ENCODE data around the gene NAA38. TPM values are rescaled to one million over a fixed set of nuclear protein-coding genes. Genes with fewer than 3 reads are reported as not detected.
"Not testable (repeated sequence)": the region's sequence is repeated elsewhere in the genome, so short reads cannot be mapped to it uniquely, and the experiment has no call there.

NAA38 gene
- total RNA-seq, 2 experiments from 2014 or later: 62.9 to 65.3 TPM

- ChIA-PET CTCF (interaction anchor here (0.7 to 2.5 kb wide), 8 partner anchors 8 to 217 kb away, joined by 3 to 12 read pairs (median 4); partner anchors contain the start of genes KDM6B and WRAP53), POLR2A (no interaction called here)
Observed at GRCh38 chr17:7824021-7824924, 33.1 kb downstream of the NAA38 start.

- CTCF ChIA-PET: interaction anchor here (0.6 to 2.5 kb wide), 18 partner anchors 7 to 217 kb away, joined by 3 to 17 read pairs (median 4); partner anchors contain the start of genes KDM6B, NAA38 and WRAP53
- POLR2A ChIA-PET: interaction anchor here (0.5 kb wide), 1 partner anchor 110 kb away, joined by 4 read pairs; no protein-coding TSS in a partner anchor
Observed at GRCh38 chr17:7823581-7824001, 33.8 kb downstream of the NAA38 start.

GRCh38 chr17:7822126-7822525 lies 35.2 kb downstream of the NAA38 start:
- POLR2A ChIA-PET: no interaction called here
- CTCF ChIA-PET: interaction anchor here (0.6 to 2.5 kb wide), 10 partner anchors 9 to 225 kb away, joined by 3 to 17 read pairs (median 3); partner anchors contain the start of genes KDM6B and NAA38

GRCh38 chr17:7820231-7820630 lies 37.1 kb downstream of the NAA38 start:
- POLR2A ChIA-PET: no interaction called here
- CTCF ChIA-PET: interaction anchor here (0.9 kb wide), 1 partner anchor 77 kb away, joined by 5 read pairs; no protein-coding TSS in a partner anchor

GRCh38 chr17:7818746-7819645 lies 38.4 kb downstream of the NAA38 start:
- CTCF ChIA-PET: no interaction called here
- POLR2A ChIA-PET: no interaction called here

DNA sequence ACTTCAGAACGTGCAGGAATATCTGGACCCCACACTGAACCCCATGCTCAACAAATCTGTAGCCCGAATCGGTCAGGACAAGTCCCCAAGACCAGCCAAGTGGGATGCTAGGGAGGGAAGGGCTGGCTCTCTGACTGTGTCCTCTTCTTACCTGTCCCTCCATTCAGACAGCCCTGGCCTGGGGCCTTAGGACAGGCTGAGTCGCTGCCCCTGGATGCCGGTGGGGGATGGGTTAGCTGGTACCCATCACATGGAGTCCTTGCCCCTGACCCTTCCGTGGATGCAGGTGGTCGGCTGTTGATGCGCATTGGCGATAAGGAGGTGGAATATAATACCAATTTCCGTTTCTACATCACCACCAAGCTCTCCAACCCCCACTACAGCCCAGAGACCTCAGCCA lies 39.3 kb downstream of the NAA38 start:
- ChIA-PET POLR2A (no interaction called here), CTCF (interaction anchor here (1.3 kb wide), 1 partner anchor 33 kb away, joined by 3 read pairs; no protein-coding TSS in a partner anchor)

DNA sequence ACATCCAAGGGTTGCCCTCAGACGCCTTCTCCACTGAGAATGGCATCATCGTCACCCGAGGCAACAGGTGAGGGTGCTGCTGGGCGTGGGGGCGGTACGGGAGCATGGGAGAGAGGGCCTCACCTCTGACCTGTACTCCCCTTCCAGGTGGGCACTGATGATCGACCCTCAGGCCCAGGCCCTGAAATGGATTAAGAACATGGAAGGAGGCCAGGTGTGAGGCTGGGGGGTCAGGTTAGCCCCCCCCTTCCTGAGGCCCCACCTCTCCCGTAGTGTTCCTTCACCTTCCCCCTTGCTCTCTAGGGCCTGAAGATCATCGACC lies 39.8 kb downstream of the NAA38 start:
- ChIA-PET CTCF (interaction anchor here (1.3 kb wide), 1 partner anchor 34 kb away, joined by 3 read pairs; no protein-coding TSS in a partner anchor), POLR2A (no interaction called here)

DNA sequence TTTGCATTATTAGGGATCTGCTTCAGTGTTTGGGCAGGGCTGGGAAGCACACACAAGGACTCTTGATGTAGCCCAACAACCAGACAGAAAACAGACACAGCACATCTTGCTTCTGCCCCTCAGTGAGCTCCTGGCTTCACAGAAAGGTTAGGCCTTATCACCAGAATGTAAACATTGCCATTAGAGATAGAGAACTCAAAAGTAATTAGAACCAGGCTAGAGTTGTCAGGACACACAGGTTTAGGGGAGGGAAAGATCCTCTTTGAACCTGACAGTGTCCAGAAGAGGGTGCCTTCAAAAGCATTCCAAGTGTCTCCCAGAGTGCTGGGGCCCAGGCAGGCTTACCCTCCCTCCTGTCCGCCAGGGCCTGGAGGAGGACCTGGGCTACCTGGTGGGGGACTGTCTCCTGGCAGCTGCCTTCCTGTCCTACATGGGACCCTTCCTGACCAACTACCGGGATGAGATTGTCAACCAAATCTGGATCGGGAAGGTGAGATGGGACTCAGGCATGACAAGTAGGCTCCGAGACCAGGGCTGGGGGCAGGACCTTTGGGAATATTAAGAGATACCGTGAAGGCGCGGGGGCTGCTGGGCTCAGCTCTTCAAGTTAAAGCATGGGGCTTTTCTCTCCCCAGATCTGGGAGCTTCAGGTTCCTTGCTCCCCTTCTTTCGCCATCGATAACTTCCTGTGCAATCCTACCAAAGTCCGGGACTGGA lies 40.3 kb downstream of the NAA38 start:
- ChIA-PET CTCF (interaction anchor here (0.8 to 1.3 kb wide), 2 partner anchors 18 to 34 kb away, joined by 3 read pairs; no protein-coding TSS in a partner anchor), POLR2A (no interaction called here)

GRCh38 chr17:7814969-7815368 lies 42.4 kb downstream of the NAA38 start:
- CTCF ChIA-PET: no interaction called here
- POLR2A ChIA-PET: no interaction called here

GRCh38 chr17:7811251-7811650 lies 46.1 kb downstream of the NAA38 start:
- CTCF ChIA-PET: interaction anchor here (1.1 kb wide), 1 partner anchor 12 kb away, joined by 3 read pairs; no protein-coding TSS in a partner anchor
- POLR2A ChIA-PET: no interaction called here

DNA sequence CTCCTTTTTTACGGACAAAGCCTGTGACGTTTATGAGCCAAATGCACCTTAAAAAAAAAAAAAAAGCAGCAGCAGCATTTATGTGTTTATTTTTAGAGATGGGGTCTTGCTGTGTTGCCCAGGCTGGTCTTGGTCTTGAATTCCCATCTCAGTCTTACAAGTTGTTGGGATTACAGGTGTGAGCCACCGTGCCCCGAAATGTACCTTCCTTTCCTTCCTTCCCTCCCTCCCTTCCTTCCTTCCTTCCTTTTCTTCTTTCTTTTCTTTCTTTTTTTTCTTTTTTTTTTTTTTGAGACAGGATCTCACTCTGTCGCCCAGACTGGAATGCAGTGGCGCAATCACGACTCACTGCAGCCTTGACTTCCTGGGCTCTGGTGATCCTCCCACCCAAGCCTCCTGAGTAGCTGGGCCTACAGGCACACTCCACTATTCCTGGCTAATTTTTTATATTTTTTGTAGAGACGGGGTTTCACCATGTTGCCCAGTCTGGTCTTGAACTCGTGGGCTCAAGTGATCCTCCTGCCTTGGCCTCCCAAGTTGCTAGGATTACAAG lies 47.5 kb downstream of the NAA38 start:
- POLR2A ChIA-PET, CTCF ChIA-PET: not testable (repeated sequence)

- CTCF ChIA-PET: no interaction called here
- POLR2A ChIA-PET: no interaction called here
Observed at GRCh38 chr17:7809086-7809790, 48.1 kb downstream of the NAA38 start.

GRCh38 chr17:7807206-7807605 lies 50.2 kb downstream of the NAA38 start:
- ChIA-PET POLR2A (no interaction called here), CTCF (no interaction called here)

Other genes starting within 250 kb of the NAA38 start
- gene FXR2, start 242.7 kb downstream of the NAA38 start, total RNA-seq: 10 to 100 TPM; 46.4 to 47.2 TPM
- gene SAT2, start 229.7 kb downstream of the NAA38 start, total RNA-seq: 10 to 100 TPM; 19.2 to 20.0 TPM
- gene SHBG, start 227.4 kb downstream of the NAA38 start, total RNA-seq: not detected
- gene ATP1B2, start 206.6 kb downstream of the NAA38 start, total RNA-seq: under 1 TPM; 0.21 to 0.25 TPM
- 100 to 1,000 TPM; 135 to 139 TPM for gene TP53, start 170.1 kb downstream of the NAA38 start, total RNA-seq
- 10 to 100 TPM; 32.9 to 33.1 TPM for gene WRAP53, start 169.1 kb downstream of the NAA38 start, total RNA-seq
- under 1 TPM in 1 of 2 experiments, not detected in 1; 0.08 TPM for gene EFNB3, start 152.4 kb downstream of the NAA38 start, total RNA-seq
- gene DNAH2, start 139.8 kb downstream of the NAA38 start, total RNA-seq: under 1 TPM; 0.10 to 0.23 TPM
- gene KDM6B, start 23.3 kb downstream of the NAA38 start, total RNA-seq: 10 to 100 TPM; 65.4 to 77.7 TPM
- 1 to 10 TPM; 4.6 to 5.9 TPM for gene TMEM88, start 2.5 kb downstream of the NAA38 start, total RNA-seq
- gene CYB5D1, start 444 bp upstream of the NAA38 start, total RNA-seq: 10 to 100 TPM; 15.9 to 16.6 TPM
- gene CHD3, start 31.2 kb upstream of the NAA38 start, total RNA-seq: 100 to 1,000 TPM; 112 to 113 TPM
- 1 to 10 TPM; 4.4 to 4.5 TPM for gene RNF227, start 58.7 kb upstream of the NAA38 start, total RNA-seq
- gene KCNAB3, start 72.3 kb upstream of the NAA38 start, total RNA-seq: 1 to 10 TPM; 5.9 to 6.7 TPM
- 100 to 1,000 TPM; 144 to 156 TPM for gene TRAPPC1, start 74.4 kb upstream of the NAA38 start, total RNA-seq
- 10 to 100 TPM; 40.1 to 44.4 TPM for gene CNTROB, start 74.6 kb upstream of the NAA38 start, total RNA-seq
- gene GUCY2D, start 145.1 kb upstream of the NAA38 start, total RNA-seq: not detected
- gene ALOX15B, start 181.5 kb upstream of the NAA38 start, total RNA-seq: not detected
- gene ALOX12B, start 230.2 kb upstream of the NAA38 start, total RNA-seq: 1 to 10 TPM; 1.7 TPM

Data from activated CD8-positive, alpha-beta memory T cell treated with anti-CD3 and anti-CD28 coated beads for 36 hours (primary cell).